Neural progenitor cell (in vitro differentiated cells): ENCODE data around the gene AUNIP.

Experiments used
- CTCF ChIP-seq: fragments of 200-600 bp; sonication (generic); IDR thresholded peaks from 2 replicates; pipeline ENCODE4 v1.5.1; 2017; ENCODE audit warnings: antibody characterized with exemption, mild to moderate bottlenecking
- EZH2 ChIP-seq: fragments of 200-600 bp; sonication (generic); IDR thresholded peaks from 2 replicates; pipeline ENCODE4 v1.6.1; 2017; ENCODE audit warnings: antibody characterized with exemption, mild to moderate bottlenecking, moderate library complexity

GRCh38 chr1:25799352-25799934, 59.8 kb downstream of the AUNIP start:
- no peak for TF ChIP-seq CTCF
- no peak for TF ChIP-seq EZH2
